HG02884 (cell line): ENCODE measurements around the gene OLFML3.

ENCODE experiments used
- ATAC-seq: cut with Tn5 transposase; IDR thresholded peaks from one replicate; pipeline ENCODE4 v1.9.1; 2021; ENCODE audit warnings: mild to moderate bottlenecking, moderate library complexity; ENCODE audit not compliant: unreplicated experiment

Gene OLFML3

DNA sequence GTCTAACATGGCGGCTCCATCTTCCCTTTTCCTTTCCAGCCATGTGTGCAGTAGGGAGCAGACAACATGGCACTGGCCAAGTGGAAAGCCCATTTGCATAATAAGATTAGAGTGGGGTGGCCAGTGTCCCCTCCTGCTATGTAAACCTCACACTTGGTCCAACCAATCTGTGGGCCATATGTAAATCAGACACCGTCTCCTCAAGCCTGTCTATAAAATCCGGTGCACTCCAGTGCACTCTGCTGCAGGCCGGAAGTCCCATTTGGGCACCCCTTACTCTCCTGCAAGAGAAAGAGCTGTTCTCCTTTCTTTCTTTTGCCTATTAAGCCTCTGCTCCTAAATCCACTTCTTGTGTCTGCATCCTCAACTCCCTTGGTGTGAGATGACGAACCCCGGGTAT is 44.1 kb downstream of the OLFML3 start:
- ATAC-seq: no peak

DNA sequence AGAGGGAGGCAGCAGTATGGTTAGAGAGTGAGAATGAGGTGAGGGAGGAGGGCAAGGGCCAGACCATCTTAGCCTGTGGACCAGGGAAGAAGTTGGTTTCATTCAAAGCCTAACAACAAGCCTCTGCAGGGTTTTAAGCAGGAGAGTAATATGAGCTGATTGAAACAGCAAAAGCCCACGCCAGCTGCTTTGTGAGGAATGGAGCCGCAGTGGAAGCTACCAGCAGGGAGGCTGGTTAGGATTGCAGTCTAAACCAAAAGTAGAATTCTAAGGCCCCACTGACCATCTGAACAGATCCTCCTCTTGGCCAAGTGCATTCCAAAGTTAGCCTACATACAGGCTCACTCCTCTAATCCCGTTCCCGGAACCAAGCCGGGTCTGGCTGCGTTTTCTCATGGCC is 44.8 kb downstream of the OLFML3 start:
- no peak for ATAC-seq

DNA sequence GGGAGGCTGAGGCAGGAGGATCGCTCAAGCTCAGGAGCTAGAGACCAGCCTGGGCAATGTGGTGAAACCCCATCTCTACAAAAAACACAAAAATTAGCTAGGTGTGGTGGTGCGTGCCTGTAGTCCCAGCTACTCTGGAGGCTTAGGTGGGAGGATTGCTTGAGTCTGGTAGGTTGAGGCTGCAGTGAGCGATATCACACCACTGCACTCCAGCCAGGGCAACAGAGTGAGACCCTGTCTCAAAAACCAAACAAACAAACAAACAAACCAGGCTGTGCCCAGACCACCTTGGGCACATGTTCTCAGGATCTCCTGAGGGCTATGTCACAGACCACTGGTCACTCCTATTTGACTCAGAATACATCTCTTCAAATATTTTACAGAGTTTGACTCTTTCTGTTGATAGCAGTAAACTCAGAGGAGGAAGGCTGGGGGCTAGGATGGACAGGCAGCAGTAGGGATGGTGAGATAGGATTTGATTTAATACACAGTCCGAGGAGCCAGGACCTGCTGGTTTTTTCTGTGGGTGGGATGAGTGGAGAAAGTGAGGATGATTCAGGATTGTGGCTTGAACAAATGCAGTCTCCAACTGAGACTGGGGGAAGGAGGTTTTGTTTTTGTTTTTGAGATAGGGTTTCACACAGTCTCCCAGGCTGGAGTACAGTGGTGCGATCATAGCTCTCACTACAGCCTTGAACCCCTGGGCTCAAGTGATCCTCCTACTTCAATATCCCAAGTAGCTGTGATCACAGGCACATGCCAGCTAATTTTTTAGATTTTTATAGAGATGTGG is 46.5 kb downstream of the OLFML3 start:
- ATAC-seq: no peak

DNA sequence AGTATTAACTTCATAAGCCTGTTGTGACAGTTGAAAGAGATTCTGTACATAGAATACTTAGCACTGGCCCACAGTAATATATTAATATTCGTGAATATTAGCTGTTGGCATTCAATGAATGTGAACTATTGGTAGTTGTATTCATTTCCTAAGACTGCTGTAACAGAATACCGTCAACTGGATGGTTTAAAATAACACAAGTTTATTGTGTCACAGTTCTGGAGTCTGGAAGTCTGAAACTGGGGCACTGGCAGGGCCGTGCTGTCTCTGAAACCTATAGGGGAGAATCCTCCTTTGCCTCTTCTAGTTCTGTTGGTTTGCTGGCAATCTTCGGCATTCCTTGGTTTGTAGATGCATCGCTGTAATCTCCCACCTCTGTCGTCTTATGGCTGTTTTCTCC is 47.5 kb downstream of the OLFML3 start:
- ATAC-seq: no peak
